ENCODE measurements around the gene GCNT2. TPM values are rescaled to one million over a fixed set of nuclear protein-coding genes. Genes with fewer than 3 reads are reported as not detected.

The GCNT2 gene
- total and polyA plus RNA-seq, 2 donors (not counting 1 experiment from before 2014, with no cell fraction given) = 1.3 to 2.1 TPM

DNA sequence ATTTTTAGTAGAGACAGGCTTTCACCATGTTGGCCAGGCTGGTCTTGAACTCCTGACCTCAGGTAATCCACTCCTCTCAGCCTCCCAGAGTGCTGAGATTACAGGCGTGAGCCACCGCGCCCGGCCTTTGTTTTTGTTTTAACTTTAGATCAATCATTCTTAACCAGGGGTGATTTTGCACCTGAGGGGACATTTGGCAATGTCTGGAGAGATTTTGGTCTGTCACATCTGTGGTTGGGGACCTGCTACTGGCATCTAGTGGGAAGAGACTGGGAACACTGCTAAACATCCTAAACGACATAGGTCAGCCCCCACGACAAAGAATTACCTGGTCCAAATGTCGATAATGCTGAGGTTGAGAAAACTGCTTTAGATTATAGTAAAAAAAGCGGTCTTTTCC is 91.0 kb downstream of the GCNT2 start:
- Histone ChIP-seq H3K27me3 (ENCODE audit: control insufficient read depth, insufficient read depth, low read length) (no peaks in the 10 kb centered on the region), H4K20me1 (ENCODE audit: control insufficient read depth, extremely low read depth, insufficient read depth, low read length) (no peaks in the 10 kb centered on the region), H2AFZ (ENCODE audit: low read length) (no peak overlapping the region), H3K4me2 (ENCODE audit: extremely low read depth, insufficient read depth, low read length) (no peak overlapping the region), H3K4me3 (replicated peaks in 1 of 4; ENCODE audit: control extremely low read depth in 1 of 4, insufficient read depth in 1 of 4, low read depth in 3 of 4, low read length in 4 of 4) (no peak overlapping the region), H3K79me2 (ENCODE audit: control insufficient read depth, insufficient read depth, low read length) (no peaks in the 10 kb centered on the region), H3K9ac (ENCODE audit: insufficient read depth, low read length) (no peak overlapping the region), H3K27ac (ENCODE audit: insufficient read depth, low read length) (no peak overlapping the region), H3K36me3 (ENCODE audit: control insufficient read depth, insufficient read depth, low read length) (no peaks in the 10 kb centered on the region), H3K4me1 (ENCODE audit: control insufficient read depth, extremely low read depth, insufficient read depth, low read length) (no peaks in the 10 kb centered on the region), H3K9me3 (ENCODE audit: control insufficient read depth, insufficient read depth, low read depth, low read length) (no peaks in the 10 kb centered on the region)
- TF ChIP-seq EZH2 (IDR thresholded peaks at IDR 0.05; ENCODE audit: low read length, missing control alignments) (no peak), CTCF (conservative IDR thresholded peaks at IDR 0.05 in 1 of 2, IDR thresholded peaks at IDR 0.05 in 1 of 2; ENCODE audit: low read depth in 1 of 2, low read length in 2 of 2) (no peak)
- no peak for DNase-seq (ENCODE audit: low read depth in 2 of 2)

- H3K4me1 ChIP-seq (ENCODE audit: control insufficient read depth, extremely low read depth, insufficient read depth, low read length) = no peaks in the 10 kb centered on the region
- H3K4me3 ChIP-seq (replicated peaks in 1 of 4; ENCODE audit: control extremely low read depth in 1 of 4, insufficient read depth in 1 of 4, low read depth in 3 of 4, low read length in 4 of 4) = no peak overlapping the region
- no peaks in the 10 kb centered on the region for H3K27me3 ChIP-seq (ENCODE audit: control insufficient read depth, insufficient read depth, low read length)
- H3K9me3 ChIP-seq (ENCODE audit: control insufficient read depth, insufficient read depth, low read depth, low read length) = no peaks in the 10 kb centered on the region
- H3K9ac ChIP-seq (ENCODE audit: insufficient read depth, low read length) = no peak overlapping the region
- DNase-seq (ENCODE audit: low read depth in 2 of 2) = peak; percentile 51 to 84
- TF ChIP-seq EZH2 (IDR thresholded peaks at IDR 0.05; ENCODE audit: low read length, missing control alignments) = no peak
- no peak for TF ChIP-seq CTCF (conservative IDR thresholded peaks at IDR 0.05 in 1 of 2, IDR thresholded peaks at IDR 0.05 in 1 of 2; ENCODE audit: low read depth in 1 of 2, low read length in 2 of 2)
- no peak overlapping the region for H3K4me2 ChIP-seq (ENCODE audit: extremely low read depth, insufficient read depth, low read length)
- no peak overlapping the region for H2AFZ ChIP-seq (ENCODE audit: low read length)
- no peaks in the 10 kb centered on the region for H3K79me2 ChIP-seq (ENCODE audit: control insufficient read depth, insufficient read depth, low read length)
- no peaks in the 10 kb centered on the region for H3K36me3 ChIP-seq (ENCODE audit: control insufficient read depth, insufficient read depth, low read length)
- H4K20me1 ChIP-seq (ENCODE audit: control insufficient read depth, extremely low read depth, insufficient read depth, low read length) = no peaks in the 10 kb centered on the region
- H3K27ac ChIP-seq (ENCODE audit: insufficient read depth, low read length) = no peak overlapping the region
These were observed 91.9 kb downstream of the GCNT2 start for GRCh38 chr6:10613077-10613476.

GRCh38 chr6:10613723-10614122 is 92.6 kb downstream of the GCNT2 start:
- TF ChIP-seq CTCF (conservative IDR thresholded peaks at IDR 0.05 in 1 of 2, IDR thresholded peaks at IDR 0.05 in 1 of 2; ENCODE audit: low read depth in 1 of 2, low read length in 2 of 2) (no peak), EZH2 (IDR thresholded peaks at IDR 0.05; ENCODE audit: low read length, missing control alignments) (no peak)
- H3K9ac ChIP-seq (ENCODE audit: insufficient read depth, low read length) = no peak overlapping the region
- no peaks in the 10 kb centered on the region for H3K79me2 ChIP-seq (ENCODE audit: control insufficient read depth, insufficient read depth, low read length)
- no peaks in the 10 kb centered on the region for H3K36me3 ChIP-seq (ENCODE audit: control insufficient read depth, insufficient read depth, low read length)
- H3K27me3 ChIP-seq (ENCODE audit: control insufficient read depth, insufficient read depth, low read length) = no peaks in the 10 kb centered on the region
- no peaks in the 10 kb centered on the region for H3K9me3 ChIP-seq (ENCODE audit: control insufficient read depth, insufficient read depth, low read depth, low read length)
- no peaks in the 10 kb centered on the region for H3K4me1 ChIP-seq (ENCODE audit: control insufficient read depth, extremely low read depth, insufficient read depth, low read length)
- no peaks in the 10 kb centered on the region for H4K20me1 ChIP-seq (ENCODE audit: control insufficient read depth, extremely low read depth, insufficient read depth, low read length)
- peak in 1 of 2 donors; percentile 14 for DNase-seq (ENCODE audit: low read depth in 2 of 2)
- H3K4me2 ChIP-seq (ENCODE audit: extremely low read depth, insufficient read depth, low read length) = no peak overlapping the region
- no peak overlapping the region for H3K4me3 ChIP-seq (replicated peaks in 1 of 4; ENCODE audit: control extremely low read depth in 1 of 4, insufficient read depth in 1 of 4, low read depth in 3 of 4, low read length in 4 of 4)
- H3K27ac ChIP-seq (ENCODE audit: insufficient read depth, low read length) = no peak overlapping the region
- H2AFZ ChIP-seq (ENCODE audit: low read length) = no peak overlapping the region

Measured in fibroblast of lung (primary cell).